Bronchial epithelial cell (primary cell): ENCODE data around the gene FXYD1. TPM values are rescaled to one million over a fixed set of nuclear protein-coding genes. Genes with fewer than 3 reads are reported as not detected.

Experiments used
- DNase-seq: peaks from one replicate; pipeline ENCODE4 v3.0.0-alpha.2; 2010; ENCODE audit warnings: low read depth
- FAIRE-seq: peaks from 2 replicates; lab custom pipeline; 2011; peaks lifted over from hg19 to GRCh38; lab: Jason Lieb, UNC
- H3K27me3 ChIP-seq: 2 replicates; pipeline ENCODE4 v1.5.1; 2011; ENCODE audit warnings: low read length; ENCODE audit not compliant: control insufficient read depth, insufficient read depth
- H3K36me3 ChIP-seq: 2 replicates; pipeline ENCODE4 v1.5.1; 2011; ENCODE audit warnings: low read length; ENCODE audit not compliant: control insufficient read depth, insufficient read depth
- H3K4me3 ChIP-seq: 2 replicates; pipeline ENCODE4 v1.5.1; 2011; ENCODE audit warnings: mild to moderate bottlenecking, low read depth, low read length, control low read depth
- total RNA-seq: library from RNA; depleted of rRNA; stranded (reverse); fragments of >200 nt; gene quantifications from 2 replicates; pipeline ENCODE4 v1.2.1, GENCODE V29; 2014
- TF ChIP-seq, protein P1 (sequence below): IDR thresholded peaks from 2 replicates; pipeline ENCODE4 v1.5.1; 2011; ENCODE audit warnings: mild to moderate bottlenecking, moderate library complexity, low read length, control low read depth, inconsistent platforms; ENCODE audit not compliant: insufficient read depth, severe bottlenecking

FXYD1 gene
- total RNA-seq, 1 donor from 2014 or later, result not detected

DNA sequence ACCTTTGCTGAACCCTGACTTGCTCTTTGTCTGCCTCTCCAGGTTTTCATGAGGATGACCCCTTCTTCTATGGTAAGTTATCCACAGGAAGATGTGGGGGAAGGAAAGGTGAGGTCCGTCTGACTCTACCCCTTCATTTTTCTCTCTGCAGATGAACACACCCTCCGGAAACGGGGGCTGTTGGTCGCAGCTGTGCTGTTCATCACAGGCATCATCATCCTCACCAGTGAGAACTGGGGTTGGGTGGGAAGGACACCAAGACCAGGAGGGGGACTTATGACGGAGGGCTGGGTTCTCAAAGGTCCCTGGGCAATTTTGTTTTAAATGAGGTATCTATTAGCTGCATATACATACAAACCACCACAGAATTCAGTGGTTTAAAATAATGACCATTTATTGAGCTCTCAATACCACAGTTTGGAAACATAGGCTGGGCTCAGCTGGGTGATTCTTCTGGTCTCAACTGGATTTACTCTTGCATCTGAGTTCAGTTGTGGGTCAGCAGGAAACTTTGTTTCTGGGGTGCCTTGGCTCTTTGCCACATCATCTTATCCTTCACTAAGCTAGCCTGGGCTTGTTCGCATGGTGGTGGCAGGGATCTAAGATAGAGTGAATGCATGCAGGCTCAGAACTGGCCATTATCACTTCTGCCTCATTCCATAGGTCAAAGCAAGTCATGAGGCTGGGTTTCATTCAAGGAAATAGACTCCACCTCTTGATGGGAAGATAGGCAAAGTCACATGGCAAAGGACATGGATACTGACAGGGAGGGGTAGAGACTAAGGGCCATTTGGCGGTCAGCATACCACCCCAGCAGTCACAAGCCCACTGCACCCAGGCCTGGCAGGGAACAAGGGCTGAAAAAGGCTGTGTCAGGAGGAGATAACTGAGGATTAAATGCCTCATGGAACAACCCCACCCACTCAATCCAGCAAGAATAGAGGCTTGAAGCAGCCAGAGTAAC, 27.8 kb downstream of the FXYD1 start:
- DNase-seq, result peak; percentile 50
- H3K27me3 ChIP-seq, result no peaks in the 10 kb centered on the region
- H3K36me3 ChIP-seq, result peaks cover 12% of the 10 kb centered on the region
- H3K4me3 ChIP-seq, result no peak overlapping the region
- peak; percentile 86 for FAIRE-seq
- TF ChIP-seq, protein P1, sequence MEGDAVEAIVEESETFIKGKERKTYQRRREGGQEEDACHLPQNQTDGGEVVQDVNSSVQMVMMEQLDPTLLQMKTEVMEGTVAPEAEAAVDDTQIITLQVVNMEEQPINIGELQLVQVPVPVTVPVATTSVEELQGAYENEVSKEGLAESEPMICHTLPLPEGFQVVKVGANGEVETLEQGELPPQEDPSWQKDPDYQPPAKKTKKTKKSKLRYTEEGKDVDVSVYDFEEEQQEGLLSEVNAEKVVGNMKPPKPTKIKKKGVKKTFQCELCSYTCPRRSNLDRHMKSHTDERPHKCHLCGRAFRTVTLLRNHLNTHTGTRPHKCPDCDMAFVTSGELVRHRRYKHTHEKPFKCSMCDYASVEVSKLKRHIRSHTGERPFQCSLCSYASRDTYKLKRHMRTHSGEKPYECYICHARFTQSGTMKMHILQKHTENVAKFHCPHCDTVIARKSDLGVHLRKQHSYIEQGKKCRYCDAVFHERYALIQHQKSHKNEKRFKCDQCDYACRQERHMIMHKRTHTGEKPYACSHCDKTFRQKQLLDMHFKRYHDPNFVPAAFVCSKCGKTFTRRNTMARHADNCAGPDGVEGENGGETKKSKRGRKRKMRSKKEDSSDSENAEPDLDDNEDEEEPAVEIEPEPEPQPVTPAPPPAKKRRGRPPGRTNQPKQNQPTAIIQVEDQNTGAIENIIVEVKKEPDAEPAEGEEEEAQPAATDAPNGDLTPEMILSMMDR, result no peak

DNA sequence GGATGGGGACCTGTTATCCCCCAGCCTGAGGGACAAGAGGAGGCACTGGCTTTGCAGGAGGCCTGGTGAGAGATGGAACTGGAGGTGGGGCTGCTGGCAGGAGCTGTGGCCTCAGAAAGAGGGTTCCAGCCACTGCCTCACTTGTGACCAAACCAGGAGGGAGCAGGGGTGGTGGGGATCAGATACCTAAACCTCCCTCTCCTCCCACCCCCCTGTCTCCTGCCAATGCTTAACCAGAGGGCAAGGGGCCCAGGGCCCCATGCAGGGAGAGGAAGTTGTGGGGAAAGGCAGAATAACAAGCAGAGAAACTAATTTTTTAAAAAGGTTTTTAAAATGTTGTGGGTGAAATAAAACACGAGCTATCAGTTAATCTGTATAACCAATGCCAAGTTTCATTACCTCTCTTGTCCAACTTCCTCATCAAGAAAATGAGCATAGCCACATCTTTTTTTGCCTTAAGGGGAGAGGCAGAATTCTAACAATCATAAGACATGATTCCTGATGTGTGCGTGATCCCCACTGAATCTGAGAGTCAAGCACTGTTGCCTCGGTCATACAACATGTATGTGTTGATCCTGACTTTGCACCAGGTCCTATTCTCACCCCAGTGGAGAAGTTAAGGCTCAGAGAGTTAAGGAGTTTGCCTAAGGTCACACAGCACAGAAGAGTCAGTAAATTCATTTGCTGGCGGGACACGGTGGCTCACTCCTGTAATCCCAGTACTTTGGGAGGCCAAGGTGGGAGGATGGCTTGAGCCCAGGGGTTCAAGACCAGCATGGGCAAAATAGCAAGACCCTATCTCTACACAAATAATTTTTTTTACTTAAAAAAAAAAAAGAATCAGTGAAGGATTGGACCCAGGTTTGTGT, 28.9 kb downstream of the FXYD1 start:
- peaks cover 12% of the 10 kb centered on the region for H3K36me3 ChIP-seq
- FAIRE-seq (no peak), DNase-seq (no peak)
- H3K4me3 ChIP-seq, result no peak overlapping the region
- TF ChIP-seq, protein P1, result no peak
- H3K27me3 ChIP-seq, result no peaks in the 10 kb centered on the region

DNA sequence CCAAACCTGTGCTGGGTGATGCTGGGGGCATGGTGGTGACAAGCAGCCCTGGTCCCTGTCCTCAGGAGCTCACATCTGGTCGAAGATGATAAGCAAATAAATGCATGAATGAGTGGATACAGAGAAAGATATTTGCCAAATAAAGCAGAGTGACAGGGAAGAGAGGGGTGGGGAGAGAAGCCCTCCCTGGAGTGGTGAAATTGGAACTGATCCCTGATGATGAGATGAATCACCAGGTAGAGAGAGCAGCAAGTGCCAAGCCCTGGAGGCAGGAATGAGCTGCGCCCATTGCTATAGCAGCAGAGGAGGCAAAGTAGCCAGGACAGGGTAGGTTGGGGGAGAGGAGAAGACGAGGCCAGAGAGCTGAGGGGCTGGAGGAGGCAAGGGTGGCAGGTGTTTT, 29.6 kb downstream of the FXYD1 start:
- H3K4me3 ChIP-seq, result no peak overlapping the region
- FAIRE-seq (peak; percentile 28), DNase-seq (peak; percentile 83)
- H3K36me3 ChIP-seq, result peaks cover 12% of the 10 kb centered on the region
- TF ChIP-seq, protein P1, result peak; percentile 36
- H3K27me3 ChIP-seq, result no peaks in the 10 kb centered on the region

DNA sequence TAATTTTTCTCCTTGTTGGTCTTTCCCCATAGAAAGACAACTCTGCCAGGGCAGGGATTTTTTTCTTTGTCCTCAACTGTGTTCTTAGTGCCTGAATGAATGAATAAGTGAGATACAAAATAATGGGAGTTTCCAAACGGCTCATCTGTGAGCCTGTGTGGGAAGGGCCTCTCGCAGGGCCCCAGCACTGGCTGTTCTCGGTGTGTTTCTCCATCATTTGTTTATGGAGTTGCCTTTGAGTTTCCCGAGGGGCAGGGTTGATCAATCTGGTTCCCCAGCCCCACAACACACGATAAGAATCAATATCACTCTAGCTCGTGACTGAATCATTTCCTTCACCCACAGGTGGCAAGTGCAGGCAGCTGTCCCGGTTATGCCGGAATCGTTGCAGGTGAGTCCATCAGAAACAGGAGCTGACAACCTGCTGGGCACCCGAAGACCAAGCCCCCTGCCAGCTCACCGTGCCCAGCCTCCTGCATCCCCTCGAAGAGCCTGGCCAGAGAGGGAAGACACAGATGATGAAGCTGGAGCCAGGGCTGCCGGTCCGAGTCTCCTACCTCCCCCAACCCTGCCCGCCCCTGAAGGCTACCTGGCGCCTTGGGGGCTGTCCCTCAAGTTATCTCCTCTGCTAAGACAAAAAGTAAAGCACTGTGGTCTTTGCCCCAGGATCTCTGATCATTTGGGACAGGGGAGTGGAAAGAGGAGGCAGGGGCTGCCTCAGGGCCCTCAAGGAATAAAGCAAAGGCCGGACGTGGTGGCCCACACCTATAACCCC, 30.8 kb downstream of the FXYD1 start:
- DNase-seq, result no peak
- no peak overlapping the region for H3K4me3 ChIP-seq

More for the DNA sequence above, 30.8 kb downstream of the FXYD1 start:
- TF ChIP-seq, protein P1, result no peak
- H3K36me3 ChIP-seq, result peaks cover 7% of the 10 kb centered on the region
- no peaks in the 10 kb centered on the region for H3K27me3 ChIP-seq
- no peak for FAIRE-seq
